COLO668 (cell line): ENCODE measurements around the gene MYBL2.
"Not testable (repeated sequence)": the region's sequence is repeated elsewhere in the genome, so short reads cannot be mapped to it uniquely, and the experiment has no call there.

Experiments
- DNase-seq: peaks from one replicate; lab custom pipeline; 2025; ENCODE audit not compliant: unreplicated experiment; lab: John Stamatoyannopoulos, UW

MYBL2 gene

DNA sequence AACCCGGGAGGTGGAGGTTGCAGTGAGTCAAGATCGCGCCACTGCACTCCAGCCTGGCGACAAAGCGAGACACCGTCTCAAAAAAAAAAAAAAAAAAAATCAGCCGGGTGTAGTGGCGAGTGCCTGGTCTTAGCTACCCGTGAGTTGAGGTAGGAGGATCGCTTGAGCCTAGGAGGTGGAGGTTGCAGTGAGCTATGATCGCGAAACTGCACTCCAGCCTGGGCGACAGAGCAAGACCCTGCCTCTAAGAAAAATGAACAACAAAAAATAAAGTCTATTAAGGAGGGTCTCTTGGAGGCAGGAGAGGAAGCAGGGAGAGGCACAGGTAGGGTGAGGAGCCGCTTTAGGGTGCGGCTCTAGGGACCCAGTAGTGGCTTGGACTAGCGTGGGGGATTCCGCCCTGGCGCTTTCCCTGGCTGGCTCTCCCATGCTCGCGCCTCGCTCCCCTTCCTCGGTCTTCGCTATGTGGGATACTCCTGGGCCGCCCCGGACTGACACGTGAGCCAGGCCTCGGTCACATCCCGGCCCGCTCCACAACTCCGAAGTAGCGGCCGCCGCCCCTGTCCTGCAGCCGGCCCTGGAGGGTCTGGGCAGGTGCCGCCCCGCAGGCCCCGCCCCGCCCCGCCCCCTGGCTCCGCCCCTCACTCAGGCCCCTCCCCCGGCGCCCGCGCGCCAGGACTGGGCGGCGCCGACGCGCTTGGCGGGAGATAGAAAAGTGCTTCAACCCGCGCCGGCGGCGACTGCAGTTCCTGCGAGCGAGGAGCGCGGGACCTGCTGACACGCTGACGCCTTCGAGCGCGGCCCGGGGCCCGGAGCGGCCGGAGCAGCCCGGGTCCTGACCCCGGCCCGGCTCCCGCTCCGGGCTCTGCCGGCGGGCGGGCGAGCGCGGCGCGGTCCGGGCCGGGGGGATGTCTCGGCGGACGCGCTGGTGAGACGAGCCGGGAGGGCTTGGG, at the start of gene MYBL2:
MYBL2 (plus strand) TSS at position 739 of the 953 bp plus-strand sequence; CDS start at position 909, 170 bp downstream.
- DNase-seq, result peak; percentile 87

DNA sequence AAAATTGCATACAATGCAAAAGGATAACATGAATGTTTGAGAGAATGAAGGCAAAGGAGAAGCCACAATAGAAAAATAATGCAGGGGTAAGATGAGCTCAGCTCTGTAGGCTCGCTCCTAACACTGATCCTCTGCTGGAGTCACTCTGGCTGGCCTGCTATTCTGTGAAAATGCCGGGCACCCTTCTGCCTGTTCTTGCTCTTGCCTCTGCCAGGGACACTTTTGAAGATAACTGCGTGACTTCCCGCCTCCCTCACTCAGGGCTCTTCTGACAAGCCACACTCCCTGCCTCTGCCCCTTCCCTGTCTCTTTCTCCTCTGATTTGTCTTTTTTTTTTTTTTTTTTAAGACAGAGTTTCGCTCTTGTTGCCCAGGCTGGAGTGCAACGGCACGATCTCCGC, 35.3 kb upstream of the MYBL2 start:
- no peak for DNase-seq

DNA sequence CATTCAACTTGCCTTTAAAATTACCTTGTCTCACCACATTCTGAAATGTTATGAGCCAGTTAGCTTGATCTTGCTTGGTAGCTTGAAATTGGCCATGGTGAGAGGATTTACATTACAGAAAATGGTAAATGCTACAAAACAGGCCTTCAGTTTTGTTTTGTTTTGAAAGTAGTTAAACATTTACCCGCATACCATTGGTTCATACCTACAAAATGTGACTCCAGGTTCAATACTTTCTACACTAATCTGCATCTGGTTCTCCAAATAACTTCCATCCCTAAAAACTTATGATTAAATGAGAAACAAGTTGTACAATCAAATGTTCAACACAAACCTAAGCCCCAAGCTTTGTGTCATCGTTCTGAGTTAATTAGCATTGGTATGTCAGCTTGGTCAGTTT, 30.5 kb upstream of the MYBL2 start:
- no peak for DNase-seq

DNA sequence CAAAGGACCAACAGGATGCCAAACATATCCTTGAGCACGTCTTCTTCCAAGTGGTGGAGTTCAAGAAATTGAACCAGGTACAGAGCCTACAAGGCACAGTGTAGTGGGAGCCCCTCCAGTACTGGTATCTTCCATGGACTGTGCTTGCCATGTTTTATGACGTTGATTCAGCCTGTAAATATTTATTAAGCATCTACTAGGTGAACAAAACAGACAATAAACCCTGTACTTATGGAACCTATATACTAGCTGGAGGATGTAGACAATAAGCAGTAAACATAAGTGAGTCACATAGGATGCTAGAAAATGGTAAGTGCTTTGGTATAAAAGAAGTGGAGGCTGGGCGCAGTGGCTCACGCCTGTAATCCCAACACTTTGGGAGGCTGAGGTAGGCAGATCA, 24.4 kb upstream of the MYBL2 start:
- DNase-seq, result no peak

DNA sequence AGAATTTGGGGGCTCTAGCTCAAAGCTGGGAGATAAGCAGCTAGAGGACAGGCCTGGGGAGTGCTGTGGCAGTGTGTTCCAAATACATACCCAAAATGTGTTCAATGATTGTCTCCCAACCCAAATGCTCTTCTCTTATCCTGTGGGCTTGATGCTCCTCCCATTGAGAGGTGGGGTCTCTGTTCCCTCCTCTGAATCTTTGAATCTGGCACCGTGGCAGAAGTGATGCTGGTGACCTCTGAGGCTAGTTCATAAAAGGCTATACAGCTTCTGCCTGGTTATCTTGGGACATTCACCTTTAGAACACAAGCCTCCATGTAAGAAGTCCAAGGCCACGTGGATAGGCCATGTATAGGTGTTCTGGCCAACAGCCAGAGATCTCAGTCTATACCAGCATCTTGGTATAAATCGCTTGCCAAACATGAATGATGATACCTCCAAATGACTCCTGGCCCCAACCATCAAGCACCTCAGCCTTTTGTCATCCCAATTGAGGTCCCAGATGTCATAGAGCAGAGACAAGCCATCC, 15.9 kb upstream of the MYBL2 start:
- DNase-seq, result no peak

DNA sequence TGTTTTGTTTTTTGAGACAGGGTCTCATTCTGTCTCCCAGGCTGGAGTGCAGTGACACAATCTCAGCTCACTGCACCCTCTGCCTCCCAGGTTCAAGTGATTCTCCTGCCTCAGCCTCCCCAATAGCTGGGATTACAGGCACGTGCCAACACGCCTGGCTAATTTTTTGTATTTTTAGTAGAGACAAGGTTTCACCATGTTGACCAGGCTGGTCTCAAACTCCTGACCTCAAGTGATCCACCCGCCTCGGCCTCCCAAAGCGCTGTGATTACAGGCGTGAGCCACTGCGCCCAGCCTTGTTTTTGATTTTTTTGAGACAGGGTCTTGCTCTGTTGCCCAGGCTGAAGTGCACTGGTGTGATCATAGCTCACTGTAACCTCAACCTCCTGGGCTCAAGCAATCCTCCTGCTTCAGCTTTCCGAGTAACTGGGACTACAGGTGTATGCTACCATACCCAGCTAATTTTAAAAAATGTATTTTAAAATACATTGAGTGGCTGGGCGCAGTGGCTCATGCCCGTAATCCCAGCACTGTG, 15.2 kb upstream of the MYBL2 start:
- DNase-seq, result not testable (repeated sequence)

DNA sequence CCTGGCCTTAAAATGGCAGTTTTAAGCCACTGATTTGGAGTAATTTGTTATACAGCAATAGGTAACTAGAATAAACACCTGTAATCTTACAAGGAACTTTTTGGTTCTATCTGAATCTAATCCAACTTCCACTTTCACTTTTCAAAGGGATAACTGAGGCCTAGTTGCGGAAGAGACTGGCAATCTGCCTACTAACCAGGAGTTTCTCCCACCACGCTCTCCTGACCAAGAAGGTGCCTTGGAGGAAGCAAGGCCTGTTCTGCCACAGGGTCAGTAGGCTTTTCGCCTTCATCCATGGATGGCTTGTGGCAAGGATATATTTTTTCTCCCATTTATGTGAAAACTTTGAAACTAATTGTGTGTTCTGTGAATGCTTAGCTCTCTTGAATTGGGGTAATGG, 12.9 kb upstream of the MYBL2 start:
- no peak for DNase-seq

DNA sequence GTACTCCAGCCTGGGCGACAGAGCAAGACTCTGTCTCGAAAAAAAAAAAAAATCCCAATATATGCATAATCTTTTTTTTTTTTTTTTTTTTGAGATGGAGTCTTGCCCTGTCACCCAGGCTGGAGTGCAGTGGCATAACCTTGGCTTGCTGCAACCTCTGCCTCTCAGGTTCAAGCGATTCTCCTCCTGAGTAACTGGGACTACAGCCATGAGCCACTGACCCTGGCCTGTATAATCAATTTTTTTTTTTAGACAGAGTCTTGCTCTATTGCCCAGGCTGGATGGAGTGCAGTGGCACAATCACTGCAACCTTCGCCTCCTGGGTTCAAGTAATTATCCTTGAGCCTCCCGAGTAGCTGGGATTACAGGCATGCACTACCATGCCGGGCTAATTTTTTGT, 11.7 kb upstream of the MYBL2 start:
- not testable (repeated sequence) for DNase-seq

DNA sequence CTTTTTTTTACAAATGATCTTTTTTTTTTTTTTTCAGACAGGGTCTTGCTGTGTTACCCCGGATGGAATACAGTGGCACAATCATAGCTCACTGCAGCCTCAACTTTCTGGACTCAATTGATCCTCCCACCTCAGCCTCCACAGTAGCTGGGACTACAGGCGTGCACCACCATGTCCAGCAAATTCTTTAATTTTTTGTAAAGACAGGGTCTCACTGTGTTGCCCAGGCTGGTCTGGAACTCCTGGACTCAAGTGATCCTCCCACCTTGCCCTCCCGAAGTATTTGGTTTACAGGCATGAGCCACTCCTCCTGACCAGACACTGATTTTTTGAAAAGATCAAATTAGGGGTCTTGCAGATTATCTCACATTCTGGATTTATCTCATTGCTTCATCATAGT, 11.0 kb upstream of the MYBL2 start:
- no peak for DNase-seq

DNA sequence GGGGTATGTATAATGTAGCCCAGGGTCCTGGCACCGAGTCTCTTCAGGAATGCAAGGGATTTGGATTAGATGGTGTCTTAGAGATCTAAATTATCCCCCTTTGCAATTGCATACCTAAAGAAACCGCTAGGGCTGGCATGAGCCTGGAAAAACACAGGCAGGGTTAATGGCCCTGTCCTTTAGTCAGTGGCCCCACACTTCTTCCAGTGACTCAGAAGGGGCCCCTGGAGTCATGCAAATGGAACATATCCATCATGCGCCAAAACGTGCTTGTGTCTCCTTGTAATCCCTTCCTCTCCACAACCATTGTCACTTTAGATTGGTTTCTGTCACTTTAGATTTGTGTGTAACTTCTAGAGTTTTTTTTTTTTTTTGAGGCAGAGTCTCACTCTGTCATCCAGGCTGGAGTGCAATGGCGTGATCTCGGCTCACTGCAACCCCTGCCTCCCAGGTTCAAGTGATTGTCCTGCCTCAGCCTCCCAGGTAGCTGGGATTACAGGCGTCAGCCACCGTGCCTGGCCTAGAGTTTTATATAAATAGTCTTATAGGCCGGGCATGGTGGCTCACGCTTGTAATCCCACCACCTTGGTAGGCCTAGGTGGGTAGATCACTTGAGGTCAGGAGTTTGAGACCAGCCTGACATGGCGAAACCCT, 8.7 kb upstream of the MYBL2 start:
- peak; percentile 32 for DNase-seq

DNA sequence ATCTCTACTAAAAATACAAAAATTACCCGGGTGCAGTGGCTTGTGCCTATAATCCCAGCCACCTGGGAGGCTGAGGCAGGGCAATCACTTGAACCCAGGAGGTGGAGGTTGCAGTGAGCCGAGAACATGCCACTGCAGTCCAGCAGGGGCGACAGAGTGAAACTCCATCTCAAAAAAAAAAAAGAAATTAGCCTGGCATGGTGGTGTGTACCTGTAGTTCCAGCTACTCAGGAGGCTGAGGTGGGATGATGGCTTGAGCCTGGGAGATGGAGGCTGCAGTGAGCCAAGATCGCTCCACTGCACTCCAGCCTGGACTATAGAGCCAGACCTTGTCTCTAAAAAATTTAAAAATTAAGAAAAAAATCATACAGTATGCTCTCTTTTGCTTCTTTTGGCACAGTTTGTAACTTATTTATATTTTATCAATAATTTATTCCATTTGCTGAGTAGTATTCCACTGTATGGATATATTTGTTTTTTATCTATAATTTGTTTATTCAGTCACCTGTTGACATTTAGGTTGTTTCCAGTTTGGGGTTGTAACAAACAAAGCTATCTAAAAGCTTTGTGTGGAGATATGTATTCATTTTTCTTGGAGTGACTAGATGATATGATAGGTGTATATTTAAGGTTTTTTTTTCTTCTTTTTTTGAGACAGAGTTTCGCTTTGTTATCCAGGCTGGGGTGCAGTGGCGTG, 8.0 kb upstream of the MYBL2 start:
- no peak for DNase-seq

DNA sequence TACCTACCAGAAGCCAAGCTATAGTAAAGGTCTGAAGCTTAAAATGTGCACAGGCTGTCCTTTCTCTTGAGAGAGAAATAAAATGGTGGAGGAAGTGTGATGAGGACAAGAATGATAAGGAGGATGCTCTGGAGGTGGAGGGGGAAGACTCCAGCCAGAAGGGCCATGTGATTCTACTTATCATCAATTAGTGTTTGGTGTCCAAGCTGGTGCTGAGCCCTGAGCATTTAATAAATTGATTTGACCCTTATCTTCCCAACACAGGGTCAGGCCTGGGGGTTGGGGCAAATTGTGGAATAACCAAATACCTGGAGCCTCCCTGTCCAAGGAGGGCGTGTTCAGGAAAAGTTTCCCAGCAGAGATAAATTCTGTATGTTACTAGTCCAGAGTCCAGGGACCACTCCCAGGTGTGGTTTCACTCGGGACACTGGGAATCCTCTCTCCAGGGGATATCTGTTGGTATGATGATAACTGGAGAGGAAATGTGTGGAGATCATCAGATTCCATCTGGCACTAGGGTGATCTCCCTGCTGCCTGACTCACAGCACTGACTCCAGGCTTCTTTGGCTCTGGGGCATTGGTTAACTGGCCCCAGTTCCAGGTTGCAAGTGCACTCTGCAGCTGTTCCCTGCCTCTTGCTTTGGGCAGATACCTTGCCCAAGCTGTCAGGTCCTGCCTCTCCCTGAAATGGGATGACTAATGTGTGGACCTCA, 3.8 kb upstream of the MYBL2 start:
- DNase-seq, result no peak

DNA sequence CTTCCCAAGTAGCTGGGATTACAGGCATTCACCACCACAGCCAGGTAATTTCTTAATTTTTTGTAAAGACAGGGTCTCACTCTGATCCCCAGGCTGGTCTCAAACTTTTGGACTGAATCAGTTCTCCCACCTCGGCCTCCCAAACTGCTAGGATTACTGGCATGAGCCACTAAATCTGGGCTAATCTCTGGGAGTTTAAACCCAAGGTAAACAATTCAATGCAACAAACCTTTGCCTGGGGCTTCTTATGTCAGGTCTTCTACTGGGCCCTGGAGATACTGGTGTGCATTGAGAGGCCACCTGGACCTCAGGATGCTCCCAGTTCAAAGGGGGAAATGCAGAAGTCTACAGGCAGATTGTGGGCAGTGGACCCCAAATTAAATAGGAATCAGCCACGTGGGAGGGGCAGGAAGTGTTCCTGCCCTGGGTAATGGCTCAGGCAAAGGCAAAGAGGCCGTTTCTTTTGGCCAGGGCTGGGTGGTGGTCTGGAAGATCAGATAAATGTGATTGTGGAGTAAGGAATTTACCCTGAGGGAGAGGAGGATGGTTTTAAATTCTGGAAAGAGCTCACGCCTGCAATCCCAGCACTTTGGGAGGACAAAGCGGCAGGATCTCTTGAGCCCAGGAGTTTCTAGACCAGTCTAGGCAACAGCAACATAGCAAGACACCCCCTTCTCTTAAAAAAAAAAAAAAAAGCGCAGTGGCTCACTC, 1.3 kb upstream of the MYBL2 start:
- no peak for DNase-seq

DNA sequence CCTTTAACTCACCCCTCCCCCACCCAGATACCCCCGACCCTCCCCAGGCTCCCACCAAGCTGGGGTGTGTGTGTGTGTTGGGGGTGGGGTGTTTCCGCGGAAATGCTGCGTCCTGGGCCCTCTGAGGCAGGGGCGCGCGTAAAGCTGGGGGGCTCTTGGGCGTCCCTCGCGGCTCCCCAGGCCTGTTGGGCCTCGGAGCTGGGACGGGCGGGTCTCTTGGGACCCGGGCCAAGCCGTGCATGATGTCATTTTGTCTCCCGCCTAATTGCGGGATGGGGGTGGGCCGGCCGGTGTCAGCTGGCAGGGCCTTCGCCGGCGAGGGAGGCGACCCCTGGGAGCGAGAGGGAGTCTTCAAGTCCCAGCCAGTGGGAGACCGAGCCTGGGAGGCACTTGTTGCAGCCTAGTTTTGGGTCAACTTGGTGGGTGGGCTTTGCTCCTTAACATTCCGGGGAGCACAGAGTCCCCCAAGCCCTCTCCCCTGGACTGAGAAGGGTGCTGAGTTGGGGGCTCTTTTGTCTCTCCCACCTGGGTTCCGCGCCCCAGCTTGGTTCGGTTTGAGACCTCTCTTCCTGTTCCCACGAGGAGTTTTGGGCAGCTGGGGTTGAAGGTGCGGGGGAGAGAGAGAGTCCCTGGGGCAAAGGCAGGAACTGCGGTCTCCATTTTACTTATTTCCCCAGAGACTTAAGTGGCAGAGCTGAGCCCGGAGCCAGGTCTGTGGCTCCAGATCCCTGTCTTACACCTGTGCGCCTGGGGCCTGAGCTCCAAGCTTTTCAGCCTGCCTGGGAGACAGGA, 623 bp downstream of the MYBL2 start:
- DNase-seq, result peak; percentile 45

DNA sequence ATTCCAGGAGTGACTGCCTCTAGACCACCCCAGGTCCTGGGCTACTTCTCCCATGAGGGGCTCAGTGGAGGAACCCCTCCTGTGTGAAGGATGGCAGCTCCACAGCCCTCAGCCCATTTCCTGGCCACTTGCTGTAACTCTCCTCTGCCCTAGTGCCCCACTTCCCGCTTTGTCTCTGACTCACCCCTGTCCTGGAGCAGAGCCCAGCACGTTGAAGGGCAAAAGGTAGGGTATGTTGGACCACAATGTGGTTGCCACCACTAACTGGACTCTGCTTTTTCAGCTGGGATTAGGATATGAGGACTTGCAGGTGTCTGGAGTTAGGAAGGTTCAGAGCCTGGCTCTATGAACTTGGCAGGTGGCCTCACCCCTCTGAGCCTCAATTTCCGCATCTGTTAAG, 2.4 kb downstream of the MYBL2 start:
- DNase-seq, result no peak

DNA sequence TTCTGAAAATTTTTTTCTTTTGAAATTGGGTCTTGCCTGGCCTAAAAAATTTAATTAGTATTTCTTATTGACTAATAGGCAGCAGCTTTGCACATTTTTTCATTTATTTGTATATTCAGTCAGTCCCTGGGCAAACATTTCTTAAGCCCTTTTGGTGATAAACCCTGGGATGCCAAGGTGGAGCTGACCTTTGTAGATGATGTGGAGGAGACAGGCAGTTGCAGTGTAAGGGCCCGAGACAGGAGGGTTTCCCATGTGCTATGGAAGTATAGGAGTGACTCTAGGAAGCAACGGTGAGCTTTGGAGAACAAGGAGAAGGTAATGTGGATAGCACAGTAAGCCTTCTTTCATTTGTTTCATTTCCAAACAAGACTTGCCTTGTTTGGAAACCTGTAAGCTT, 3.5 kb downstream of the MYBL2 start:
- no peak for DNase-seq

DNA sequence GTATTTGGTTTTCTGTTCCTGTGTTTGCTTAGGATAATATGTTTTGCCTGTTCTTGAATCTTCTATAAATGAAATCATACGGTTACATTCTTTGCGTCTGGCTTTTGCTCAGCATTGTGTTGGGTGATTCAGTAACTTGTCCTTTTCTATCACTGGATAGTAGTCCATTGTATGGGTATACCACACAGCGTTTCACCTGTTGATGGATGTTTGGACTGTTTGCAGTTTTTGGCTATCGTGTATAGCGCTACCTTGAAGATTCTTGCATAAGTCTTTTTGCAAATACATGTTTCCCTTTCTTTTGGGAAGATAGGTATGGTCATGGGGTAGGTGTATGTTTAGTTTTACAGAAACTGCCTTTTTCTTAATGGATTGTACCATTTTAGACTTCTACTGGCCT, 9.5 kb downstream of the MYBL2 start:
- no peak for DNase-seq

DNA sequence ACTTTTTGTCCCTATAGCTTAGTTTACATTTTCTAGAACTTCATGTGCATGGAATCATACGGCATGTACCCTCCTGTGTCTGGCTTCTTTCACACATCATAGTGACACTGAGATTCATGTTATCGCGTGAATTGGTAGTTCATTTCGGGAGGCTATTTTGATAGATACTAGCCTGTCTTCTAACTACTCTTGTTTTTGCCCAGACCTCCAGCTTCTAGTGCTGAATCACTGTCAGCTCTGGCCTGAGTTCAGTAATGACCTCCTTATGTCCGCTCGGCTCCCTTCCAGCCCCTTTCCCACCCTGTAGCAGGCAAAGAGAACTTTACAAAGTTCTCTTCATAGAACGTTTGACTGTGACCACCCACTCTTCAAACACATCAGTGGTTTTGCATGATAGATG, 14.1 kb downstream of the MYBL2 start:
- DNase-seq, result no peak

DNA sequence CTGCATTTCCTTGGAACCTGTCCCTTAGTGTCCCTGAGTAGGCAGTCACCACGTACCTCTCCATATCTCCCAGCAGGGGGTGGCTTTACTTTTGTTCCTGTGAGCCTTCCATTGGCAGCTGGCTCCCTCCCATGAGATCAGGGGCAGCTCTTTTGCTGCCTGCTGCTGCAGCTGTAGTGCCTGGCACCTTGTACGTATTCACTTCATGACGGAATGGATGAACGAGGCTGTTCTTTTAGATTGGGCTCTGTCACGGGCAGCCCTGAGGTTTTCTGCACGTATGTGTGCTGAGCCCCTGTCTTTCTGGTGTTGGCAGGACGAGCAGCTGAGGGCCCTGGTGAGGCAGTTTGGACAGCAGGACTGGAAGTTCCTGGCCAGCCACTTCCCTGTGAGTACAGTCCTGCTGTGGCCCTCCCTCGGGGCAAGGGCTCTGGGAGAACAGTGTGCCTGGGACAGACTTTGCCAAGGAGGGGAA, 14.6 kb downstream of the MYBL2 start:
- no peak for DNase-seq
